ENCODE results near the gene IL7R.
A peak's percentile ranks its signal among the peaks of the same experiment; 100 is the strongest.

Gene IL7R

DNA sequence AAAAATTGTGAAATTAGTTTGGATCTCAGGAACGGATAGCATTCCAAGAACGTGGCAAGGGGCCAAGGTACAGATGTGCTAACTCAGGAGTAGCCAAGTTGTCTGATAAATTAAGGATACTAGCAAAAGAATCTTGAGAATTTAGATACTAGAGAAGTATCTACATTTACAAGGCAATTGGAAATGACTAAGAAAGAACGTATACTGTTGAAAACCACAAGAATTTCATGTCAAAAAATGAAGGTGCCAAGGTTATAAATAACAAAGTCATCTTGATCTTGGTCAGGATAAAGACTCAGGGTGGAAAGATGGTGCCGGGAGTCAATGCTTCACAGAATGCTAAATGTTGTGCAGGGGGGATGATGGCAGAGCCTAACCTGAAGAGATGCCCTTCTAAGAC is 62.5 kb downstream of the IL7R start:
- TF ChIP-seq, protein P1, sequence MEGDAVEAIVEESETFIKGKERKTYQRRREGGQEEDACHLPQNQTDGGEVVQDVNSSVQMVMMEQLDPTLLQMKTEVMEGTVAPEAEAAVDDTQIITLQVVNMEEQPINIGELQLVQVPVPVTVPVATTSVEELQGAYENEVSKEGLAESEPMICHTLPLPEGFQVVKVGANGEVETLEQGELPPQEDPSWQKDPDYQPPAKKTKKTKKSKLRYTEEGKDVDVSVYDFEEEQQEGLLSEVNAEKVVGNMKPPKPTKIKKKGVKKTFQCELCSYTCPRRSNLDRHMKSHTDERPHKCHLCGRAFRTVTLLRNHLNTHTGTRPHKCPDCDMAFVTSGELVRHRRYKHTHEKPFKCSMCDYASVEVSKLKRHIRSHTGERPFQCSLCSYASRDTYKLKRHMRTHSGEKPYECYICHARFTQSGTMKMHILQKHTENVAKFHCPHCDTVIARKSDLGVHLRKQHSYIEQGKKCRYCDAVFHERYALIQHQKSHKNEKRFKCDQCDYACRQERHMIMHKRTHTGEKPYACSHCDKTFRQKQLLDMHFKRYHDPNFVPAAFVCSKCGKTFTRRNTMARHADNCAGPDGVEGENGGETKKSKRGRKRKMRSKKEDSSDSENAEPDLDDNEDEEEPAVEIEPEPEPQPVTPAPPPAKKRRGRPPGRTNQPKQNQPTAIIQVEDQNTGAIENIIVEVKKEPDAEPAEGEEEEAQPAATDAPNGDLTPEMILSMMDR (IDR thresholded peaks at IDR 0.05), result no peak
- Mint-ChIP-seq H3K4me1 (no peaks in the 10 kb centered on the region), H3K4me3 (no peak overlapping the region), H3K36me3 (ENCODE audit: low read depth) (no peaks in the 10 kb centered on the region), H3K9me3 (peaks cover 27% of the 10 kb centered on the region), H3K27ac (no peak overlapping the region), H3K27me3 (ENCODE audit: low read depth, poor library complexity) (peaks cover 37% of the 10 kb centered on the region)
- no peak for DNase-seq

DNA sequence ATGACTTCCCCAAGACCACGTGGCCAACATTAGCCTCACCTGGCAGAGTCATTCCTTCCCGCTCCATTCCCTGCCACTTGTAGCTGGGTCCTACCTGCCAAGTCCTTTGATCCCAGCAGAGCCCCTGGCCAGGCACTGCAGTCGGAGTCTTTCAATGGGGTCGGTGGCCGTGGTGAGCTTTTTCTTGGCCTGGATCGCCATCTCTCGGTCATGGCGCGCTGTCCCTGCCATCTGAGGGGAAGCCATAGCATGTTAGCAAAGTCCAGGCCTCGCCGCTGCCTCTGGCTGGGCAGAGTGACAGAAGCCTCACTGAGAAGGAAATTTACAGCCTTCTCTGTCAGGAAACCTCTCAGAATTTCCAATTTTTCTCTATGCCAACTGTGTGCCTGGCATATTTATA is 64.2 kb downstream of the IL7R start:
- no peak overlapping the region for H3K27ac Mint-ChIP-seq
- peaks cover 4% of the 10 kb centered on the region for H3K4me1 Mint-ChIP-seq
- H3K4me3 Mint-ChIP-seq, result no peak overlapping the region
- TF ChIP-seq, protein P1 (IDR thresholded peaks at IDR 0.05), result no peak
- H3K9me3 Mint-ChIP-seq, result peaks cover 12% of the 10 kb centered on the region
- DNase-seq, result peak; percentile 12
- H3K27me3 Mint-ChIP-seq (ENCODE audit: low read depth, poor library complexity), result peaks cover 53% of the 10 kb centered on the region
- no peaks in the 10 kb centered on the region for H3K36me3 Mint-ChIP-seq (ENCODE audit: low read depth)

- Mint-ChIP-seq H3K27me3 (ENCODE audit: low read depth, poor library complexity) (peaks cover 64% of the 10 kb centered on the region), H3K36me3 (ENCODE audit: low read depth) (no peaks in the 10 kb centered on the region), H3K27ac (no peak overlapping the region), H3K4me3 (no peak overlapping the region), H3K9me3 (peaks cover 7% of the 10 kb centered on the region), H3K4me1 (peaks cover 4% of the 10 kb centered on the region)
- no peak for DNase-seq
- TF ChIP-seq, protein P1 (IDR thresholded peaks at IDR 0.05), result no peak
These were observed 65.2 kb downstream of the IL7R start for GRCh38 chr5:35921930-35922329.

DNA sequence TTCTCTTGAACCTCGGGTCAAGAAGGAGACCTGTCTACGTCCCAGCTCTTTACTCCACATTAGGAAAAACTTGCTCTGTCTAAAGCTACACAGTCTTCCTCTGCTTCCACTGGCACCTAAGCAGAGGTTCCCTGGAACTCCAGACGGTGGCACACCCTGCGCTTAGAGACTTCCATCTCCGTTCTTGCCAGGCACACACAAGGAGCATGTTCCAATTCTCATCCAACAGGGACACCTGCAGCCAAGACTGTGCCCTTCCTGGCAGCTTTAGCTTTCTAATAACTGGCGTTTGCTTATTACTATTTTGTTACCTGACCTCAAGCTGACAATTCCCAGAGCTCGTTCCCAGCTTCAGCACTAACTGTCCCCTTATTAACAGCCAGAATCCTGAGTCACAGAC is 65.8 kb downstream of the IL7R start:
- peaks cover 4% of the 10 kb centered on the region for H3K4me1 Mint-ChIP-seq
- no peak overlapping the region for H3K27ac Mint-ChIP-seq
- DNase-seq, result no peak
- H3K9me3 Mint-ChIP-seq, result peaks cover 7% of the 10 kb centered on the region
- H3K27me3 Mint-ChIP-seq (ENCODE audit: low read depth, poor library complexity), result peaks cover 67% of the 10 kb centered on the region
- TF ChIP-seq, protein P1 (IDR thresholded peaks at IDR 0.05), result no peak
- H3K36me3 Mint-ChIP-seq (ENCODE audit: low read depth), result no peaks in the 10 kb centered on the region
- no peak overlapping the region for H3K4me3 Mint-ChIP-seq

- no peaks in the 10 kb centered on the region for H3K36me3 Mint-ChIP-seq (ENCODE audit: low read depth)
- no peak overlapping the region for H3K4me3 Mint-ChIP-seq
- H3K27me3 Mint-ChIP-seq (ENCODE audit: low read depth, poor library complexity), result peaks cover 84% of the 10 kb centered on the region
- peaks cover 3% of the 10 kb centered on the region for H3K9me3 Mint-ChIP-seq
- peaks cover 4% of the 10 kb centered on the region for H3K4me1 Mint-ChIP-seq
- DNase-seq, result no peak
- TF ChIP-seq, protein P1 (IDR thresholded peaks at IDR 0.05), result no peak
- H3K27ac Mint-ChIP-seq, result no peak overlapping the region
These were observed 67.6 kb downstream of the IL7R start for GRCh38 chr5:35924122-35924949.
